NCI-H460 (cell line): Measurements from ENCODE around the gene ACVR1B. TPM values are rescaled to one million over a fixed set of nuclear protein-coding genes. Genes with fewer than 3 reads are reported as not detected.

Experiments used
- DNase-seq: peaks from one replicate; pipeline ENCODE4 v3.0.0-alpha.2; 2016; ENCODE audit warnings: low read depth; ENCODE audit errors: extremely low read depth
- total RNA-seq: library from RNA; depleted of rRNA; stranded (reverse); fragments of >200 nt; shearing (Covaris generic); gene quantifications from 2 replicates; pipeline ENCODE4 v1.2.3, GENCODE V29; 2014

ACVR1B gene
- total RNA-seq, 1 experiment from 2014 or later: 7.7 TPM

DNA sequence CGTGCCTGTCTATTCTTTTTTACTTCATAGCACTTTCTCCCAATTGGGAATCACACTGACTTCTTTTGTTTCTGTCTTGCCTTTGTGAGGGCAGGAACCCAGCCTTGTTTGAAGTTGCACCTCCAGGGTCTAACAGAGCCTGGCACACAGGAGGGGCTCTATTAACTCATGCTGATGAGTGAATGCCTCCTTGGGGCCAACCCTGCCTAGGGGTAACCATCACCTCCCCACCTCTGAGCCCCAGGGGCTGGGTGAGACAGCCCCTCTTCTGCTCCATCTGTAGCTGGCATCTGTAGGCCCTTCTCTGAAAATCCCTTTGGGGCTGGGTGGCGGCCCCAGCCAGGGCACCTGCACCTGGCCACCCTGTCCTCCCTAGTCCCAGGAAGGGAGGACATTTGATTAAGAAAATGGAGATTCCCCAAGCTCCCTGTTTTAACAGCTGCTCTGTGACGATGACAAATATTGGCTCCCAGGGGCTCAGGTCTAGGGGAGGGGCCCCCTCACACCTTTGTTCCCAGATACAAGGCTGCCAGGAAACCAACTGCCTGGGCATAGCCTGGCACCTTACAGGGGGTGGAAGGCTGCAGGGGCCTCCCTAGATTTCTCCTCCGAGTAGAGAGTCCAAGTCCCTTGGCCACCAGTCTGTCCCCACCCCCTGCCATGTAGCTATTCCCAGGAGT lies 67.1 kb downstream of the ACVR1B start:
- no peak for DNase-seq

DNA sequence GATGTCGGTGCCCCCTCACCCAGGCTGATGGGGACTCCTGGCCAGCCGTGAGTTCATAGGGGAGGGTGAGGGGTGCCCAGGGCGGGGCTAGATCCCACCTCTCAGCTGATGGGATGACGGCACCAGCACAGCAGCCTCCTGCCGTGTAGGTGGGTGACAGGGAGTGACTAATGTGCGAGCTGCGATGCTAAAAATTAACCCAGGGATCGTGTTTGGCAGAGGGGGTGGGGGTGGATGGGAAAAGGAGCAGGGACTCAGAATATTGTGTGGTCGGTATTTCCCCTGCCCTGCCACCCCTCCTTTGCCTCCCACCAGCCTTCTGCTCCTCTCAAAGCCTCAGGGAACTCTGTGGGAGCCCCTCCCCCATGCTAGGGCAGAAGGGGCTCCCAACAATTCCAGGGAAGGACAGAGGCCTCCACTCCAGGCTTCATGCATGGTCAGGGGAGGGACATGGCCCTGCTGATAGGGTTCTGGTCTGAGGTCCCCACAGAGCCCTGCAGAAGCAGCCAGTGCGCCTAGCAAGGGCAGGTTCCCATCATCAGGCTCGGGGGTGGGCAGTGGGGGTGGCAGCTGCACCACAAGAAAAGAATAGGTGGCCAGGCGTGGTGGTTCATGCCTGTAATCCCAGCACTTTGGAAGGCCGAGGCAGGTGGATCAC lies 67.7 kb downstream of the ACVR1B start:
- no peak for DNase-seq

GRCh38 chr12:52020539-52021336 lies 69.2 kb downstream of the ACVR1B start:
- DNase-seq: peak; percentile 33

- DNase-seq: no peak
Observed at GRCh38 chr12:52022841-52023181, 71.3 kb downstream of the ACVR1B start.

DNA sequence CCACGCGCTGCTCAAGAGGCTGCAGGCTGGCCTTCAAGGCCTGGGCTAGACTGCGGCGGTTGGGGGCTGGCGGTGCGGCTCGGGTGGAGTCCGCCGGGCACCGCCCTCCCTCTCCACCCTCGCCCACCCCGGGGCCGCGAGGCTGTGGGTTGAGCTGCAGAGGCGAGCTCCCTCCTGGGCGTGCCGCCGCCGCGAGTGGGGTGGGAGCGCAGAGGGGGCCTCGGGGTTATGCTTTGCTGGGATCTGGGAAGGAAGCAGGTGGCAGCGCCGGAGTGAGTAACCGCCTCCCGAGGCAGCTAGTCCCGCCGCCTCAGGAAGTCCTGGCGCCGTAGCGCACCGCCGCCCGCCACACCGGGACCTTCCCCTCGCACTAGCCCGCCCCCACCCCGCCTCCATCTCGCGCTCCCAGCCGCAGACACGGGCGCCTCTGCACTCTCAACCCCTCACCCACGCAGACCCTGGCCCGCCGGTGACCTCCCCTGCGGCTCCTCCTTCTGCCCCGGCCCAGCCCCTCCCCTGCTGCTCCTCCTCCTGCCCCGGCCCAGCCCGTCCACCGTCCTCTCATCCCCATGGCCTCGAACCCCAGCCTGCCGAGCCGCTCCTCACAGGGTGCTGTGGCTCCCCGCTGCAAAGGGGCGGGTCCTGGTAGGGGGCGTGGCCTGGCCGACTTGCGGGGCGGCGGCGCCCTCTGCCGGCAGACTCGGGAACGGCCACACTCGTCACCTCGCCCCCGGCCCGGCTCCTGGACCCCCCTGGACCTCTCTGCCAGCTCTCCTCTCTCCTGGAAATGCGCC lies 71.9 kb downstream of the ACVR1B start:
- peak; percentile 66 for DNase-seq

- no peak for DNase-seq
Observed at GRCh38 chr12:52023976-52024688, 72.6 kb downstream of the ACVR1B start.

DNA sequence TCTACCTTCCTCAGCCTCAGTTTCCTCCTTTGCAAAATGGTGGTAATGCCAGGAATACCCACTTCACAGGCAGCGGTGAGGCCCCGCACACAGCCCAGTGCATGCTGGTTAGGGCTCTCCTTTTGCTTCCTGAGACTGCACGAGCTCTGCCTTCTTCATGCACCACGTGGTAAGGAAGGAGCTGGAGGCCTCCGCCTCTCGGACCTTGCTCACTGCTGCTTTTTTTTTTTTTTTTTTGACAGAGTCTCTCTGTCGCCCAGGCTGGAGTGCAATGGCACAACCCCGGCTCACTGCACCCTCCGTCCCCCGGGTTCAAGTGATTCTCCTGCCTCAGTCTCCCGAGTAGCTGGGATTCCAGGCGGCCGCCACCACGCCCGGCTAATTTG lies 73.3 kb downstream of the ACVR1B start:
- no peak for DNase-seq

DNA sequence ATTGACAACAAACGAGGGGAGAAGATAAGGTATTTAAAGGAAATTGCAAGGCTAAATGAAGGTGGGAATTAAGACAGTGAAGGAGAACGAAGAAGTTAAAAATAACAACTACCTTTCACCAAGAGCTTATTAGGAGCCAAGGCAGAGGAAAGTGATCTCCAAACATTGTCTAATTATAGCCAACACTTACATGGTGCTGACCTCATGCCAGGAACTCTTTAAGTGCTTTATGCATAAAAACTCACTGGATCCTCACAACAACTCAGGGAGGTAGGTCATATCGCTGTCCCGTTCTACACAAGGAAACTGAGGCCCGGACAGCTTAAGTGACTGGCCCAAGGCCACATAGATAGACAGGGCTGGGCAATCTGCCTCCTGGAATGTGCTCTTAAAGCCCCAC lies 74.8 kb downstream of the ACVR1B start:
- no peak for DNase-seq

DNA sequence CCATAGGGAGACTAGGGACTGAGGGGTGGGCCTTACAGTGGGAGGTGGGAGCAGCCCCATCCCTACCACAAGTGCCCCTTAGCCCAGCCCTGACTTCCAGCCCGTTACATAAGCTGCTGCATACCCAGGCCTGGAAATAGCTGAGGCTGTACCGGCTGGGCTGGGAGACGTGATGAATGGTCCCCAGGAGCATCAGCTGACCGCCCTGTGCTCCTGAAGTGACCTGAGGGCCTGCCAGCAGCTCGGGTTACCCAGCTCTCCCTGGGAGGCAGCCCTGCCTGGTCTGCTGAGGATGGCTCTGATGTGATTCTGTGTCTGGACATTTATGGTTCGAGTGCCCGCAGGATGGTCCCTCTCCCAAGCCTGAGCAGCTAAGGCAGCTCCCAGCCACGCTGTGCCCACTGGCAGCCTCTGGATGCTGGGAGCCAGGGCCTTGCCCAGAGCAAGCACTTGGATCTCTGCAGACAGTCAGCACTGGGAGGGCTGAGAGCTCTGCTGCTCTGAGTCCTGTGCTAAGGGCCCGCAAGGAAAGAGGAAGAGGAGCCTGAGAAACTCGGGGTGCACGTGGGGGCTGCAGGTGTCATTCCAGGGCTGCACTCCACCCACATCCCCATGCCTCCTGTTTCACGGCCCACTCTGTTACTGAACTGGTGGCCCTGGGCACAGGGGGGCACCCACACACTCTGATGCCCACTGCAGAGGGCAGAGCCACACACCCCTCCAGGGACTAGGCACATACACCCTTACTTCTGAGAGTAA lies 75.8 kb downstream of the ACVR1B start:
- DNase-seq: no peak

GRCh38 chr12:52029685-52030084 lies 78.2 kb downstream of the ACVR1B start:
- no peak for DNase-seq

DNA sequence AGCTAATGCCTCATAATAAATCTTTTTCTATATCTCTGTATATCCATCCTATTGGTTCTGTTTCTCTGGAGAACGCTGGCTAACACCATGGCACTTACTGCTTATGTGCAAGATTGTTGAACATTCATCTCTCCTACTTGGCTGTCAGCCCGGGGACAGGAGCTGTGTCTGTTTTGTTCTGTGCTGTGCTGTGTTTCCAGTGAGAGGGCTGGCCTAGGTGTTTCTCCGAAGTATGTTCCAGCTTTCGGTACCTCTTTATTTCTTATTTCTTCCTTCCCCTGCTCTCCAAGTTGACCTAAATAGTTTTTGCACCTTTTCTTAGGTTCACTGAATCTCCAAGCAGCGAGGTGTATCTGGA lies 80.9 kb downstream of the ACVR1B start:
- DNase-seq: no peak

DNA sequence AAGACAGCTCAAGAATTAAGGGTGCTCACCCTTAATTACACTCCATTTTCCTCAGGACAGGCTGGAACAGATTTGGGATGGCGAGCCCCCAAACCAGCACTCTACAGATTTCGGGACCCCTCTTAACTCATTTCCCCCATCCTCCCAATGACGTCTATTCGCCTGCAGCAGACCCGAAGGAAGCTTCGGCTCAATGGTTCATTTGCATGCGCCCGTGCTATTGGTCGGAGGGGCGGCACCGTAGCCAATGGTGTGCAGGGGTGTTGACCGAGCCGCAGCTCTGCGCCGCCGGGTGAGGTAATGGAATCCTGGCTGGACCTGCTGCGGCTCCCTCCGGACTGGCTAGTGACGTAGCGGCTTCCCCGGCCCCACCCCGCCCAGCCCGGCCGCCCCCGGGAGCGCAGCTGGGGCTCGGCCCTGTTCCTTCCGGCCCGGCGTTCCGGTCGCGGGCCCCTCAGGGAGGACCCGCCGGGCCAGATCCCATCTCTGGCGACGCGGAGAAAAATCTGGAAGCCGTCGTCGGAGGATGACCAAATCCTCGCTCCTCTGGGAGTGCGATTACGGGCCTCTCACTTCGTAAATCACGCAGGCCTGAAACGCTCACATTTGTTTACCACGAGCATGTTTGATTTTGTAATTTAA lies 81.4 kb downstream of the ACVR1B start:
- peak; percentile 97 for DNase-seq

DNA sequence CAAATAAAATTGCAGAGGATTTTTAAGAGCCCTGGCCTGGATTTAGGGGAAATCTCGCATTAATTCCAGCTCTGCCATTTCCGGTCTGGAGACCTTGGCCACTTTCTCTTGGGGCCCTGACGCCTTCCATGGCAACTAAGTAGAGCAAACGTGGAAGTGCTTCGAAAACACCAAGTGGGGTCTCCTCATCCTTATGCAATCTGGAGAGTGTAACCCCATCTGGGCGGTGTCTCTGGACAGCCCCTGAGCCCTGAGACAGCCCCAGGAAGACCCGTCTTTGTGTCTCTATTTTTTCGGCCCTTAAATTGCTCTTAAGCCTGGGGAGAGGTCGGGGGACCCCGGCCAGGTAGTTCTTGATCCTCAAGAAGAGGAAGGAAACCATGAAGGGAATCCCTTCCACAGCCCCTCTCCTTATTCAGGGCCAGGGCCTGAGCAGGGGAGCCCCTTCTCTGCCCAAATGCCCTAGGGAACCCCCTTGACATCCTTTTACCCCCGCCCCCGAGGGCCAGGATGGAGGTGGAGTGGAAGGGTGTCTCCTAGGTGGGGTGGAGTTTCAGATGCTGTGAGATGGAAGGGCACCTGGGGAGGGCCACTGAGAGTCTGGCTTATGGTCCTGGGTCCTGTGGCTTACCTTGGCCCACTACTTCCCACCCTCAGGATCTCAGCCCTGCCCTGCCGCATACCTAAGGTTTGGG lies 82.1 kb downstream of the ACVR1B start:
- DNase-seq: no peak

- no peak for DNase-seq
Observed at GRCh38 chr12:52035190-52035589, 83.7 kb downstream of the ACVR1B start.

DNA sequence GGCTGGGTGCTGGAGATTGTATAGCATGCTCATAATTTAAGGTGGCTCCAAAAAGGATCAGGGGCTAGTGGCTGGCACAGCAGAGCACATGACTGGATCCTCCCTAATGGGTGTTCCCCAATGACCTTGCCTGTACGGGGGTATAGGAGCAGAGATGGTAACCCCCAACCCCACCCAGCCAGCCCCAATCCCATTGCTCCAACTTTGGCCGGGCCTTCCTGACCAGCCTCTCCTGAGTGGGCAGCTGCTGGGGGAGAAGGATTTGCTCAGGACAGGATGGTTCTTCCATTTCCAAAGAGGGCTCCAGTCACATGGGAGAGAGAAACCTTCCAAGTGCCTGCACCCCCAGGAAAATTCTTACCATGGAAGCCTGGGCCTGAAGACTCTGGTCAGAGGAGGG lies 84.4 kb downstream of the ACVR1B start:
- no peak for DNase-seq

GRCh38 chr12:52036587-52037171 lies 85.2 kb downstream of the ACVR1B start:
- peak; percentile 85 for DNase-seq

- no peak for DNase-seq
Observed at GRCh38 chr12:52037248-52037861, 85.9 kb downstream of the ACVR1B start.

DNA sequence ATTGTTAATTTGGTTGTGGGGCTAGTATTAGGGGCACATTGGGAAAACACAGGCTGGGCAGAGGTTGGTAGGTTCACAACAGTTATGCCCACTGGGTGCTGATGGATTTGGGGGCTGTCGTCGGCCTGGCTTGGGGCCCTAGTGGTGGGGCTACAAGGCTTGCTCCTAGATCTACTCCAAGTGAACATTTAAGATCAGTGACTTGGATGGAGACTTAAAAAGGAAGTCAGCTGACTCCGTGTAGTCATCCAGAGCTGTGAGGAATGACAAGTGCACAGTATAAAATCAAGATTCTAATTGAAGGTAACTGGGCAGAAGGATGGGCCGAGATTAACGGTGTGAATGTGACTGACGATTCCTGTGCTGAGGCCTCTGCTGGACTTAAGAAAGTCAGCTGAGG lies 86.9 kb downstream of the ACVR1B start:
- DNase-seq: no peak
